Upper lobe of left lung (tissue), 4 donors: ENCODE data around the gene CADM3.

ENCODE experiments used
- CTCF ChIP-seq, 6 experiments: fragments of 450-650 bp in 4 of 6; fragments of 200-600 bp in 2 of 6; sonication (generic) in 2 of 6; IDR thresholded peaks; one replicate each; pipeline ENCODE4 v1.5.1; 2016 to 2019; ENCODE audit warnings: antibody characterized with exemption in 6 of 6
- POLR2AphosphoS5 ChIP-seq, 2 donors: sonication (generic); formaldehyde crosslinking; IDR thresholded peaks; one replicate each; pipeline ENCODE4 v1.5.1; 2017; ENCODE audit warnings: antibody characterized with exemption in 2 of 2

- no peak for TF ChIP-seq CTCF (IDR thresholded peaks at IDR 0.05)
- TF ChIP-seq POLR2AphosphoS5 (IDR thresholded peaks at IDR 0.05) = no peak
Measured at GRCh38 chr1:159207080-159207479, 35.7 kb downstream of the CADM3 start.
